MM.1S (cell line): Measurements from ENCODE around the gene STMN3.

Experiments used
- CTCF ChIP-seq: fragments of 300-600 bp; sonication (generic); IDR thresholded peaks from 2 replicates; pipeline ENCODE4 v1.5.1; 2016; ENCODE audit warnings: antibody characterized with exemption, low read length, mixed read lengths
- EZH2 ChIP-seq: fragments of 300-600 bp; sonication (generic); optimal IDR thresholded peaks from 2 replicates; pipeline ENCODE3; 2017; ENCODE audit warnings: low read depth, mild to moderate bottlenecking, antibody characterized with exemption, low read length, mixed read lengths
- EZH2phosphoT487 ChIP-seq: fragments of 300-600 bp; sonication (generic); IDR thresholded peaks from 2 replicates; pipeline ENCODE4 v1.6.1; 2018; ENCODE audit warnings: antibody characterized with exemption, low read length

- TF ChIP-seq EZH2 (no peak), CTCF (no peak), EZH2phosphoT487 (no peak)
Observed at GRCh38 chr20:63636752-63637628, 16.2 kb downstream of the STMN3 start.
